HG03066 (cell line): ENCODE data around the gene WBP4.
"Not testable (repeated sequence)": the region's sequence is repeated elsewhere in the genome, so short reads cannot be mapped to it uniquely, and the experiment has no call there.

Experiments used
- ATAC-seq: cut with Tn5 transposase; IDR thresholded peaks from one replicate; pipeline ENCODE4 v1.9.1; 2021; ENCODE audit warnings: low read depth; ENCODE audit not compliant: unreplicated experiment

WBP4 gene

GRCh38 chr13:41077475-41077874 lies 16.2 kb downstream of the WBP4 start:
- no peak for ATAC-seq

GRCh38 chr13:41079725-41080124 lies 18.4 kb downstream of the WBP4 start:
- ATAC-seq = no peak

GRCh38 chr13:41085961-41086585 lies 24.8 kb downstream of the WBP4 start:
- no peak for ATAC-seq

- ATAC-seq = not testable (repeated sequence)
Observed at GRCh38 chr13:41095681-41096080, 34.4 kb downstream of the WBP4 start.

- no peak for ATAC-seq
Observed at GRCh38 chr13:41098761-41099160, 37.5 kb downstream of the WBP4 start.

GRCh38 chr13:41099986-41100385 lies 38.7 kb downstream of the WBP4 start:
- no peak for ATAC-seq

- no peak for ATAC-seq
Observed at GRCh38 chr13:41107104-41107571, 45.8 kb downstream of the WBP4 start.

GRCh38 chr13:41107584-41108014 lies 46.3 kb downstream of the WBP4 start:
- no peak for ATAC-seq

GRCh38 chr13:41111454-41111853 lies 50.1 kb downstream of the WBP4 start:
- no peak for ATAC-seq

GRCh38 chr13:41117869-41118268 lies 56.6 kb downstream of the WBP4 start:
- ATAC-seq = no peak

- ATAC-seq = no peak
Observed at GRCh38 chr13:41122838-41123237, 61.5 kb downstream of the WBP4 start.

- ATAC-seq = no peak
Observed at GRCh38 chr13:41127701-41128100, 66.4 kb downstream of the WBP4 start.

GRCh38 chr13:41130356-41130755 lies 69.0 kb downstream of the WBP4 start:
- no peak for ATAC-seq

GRCh38 chr13:41131189-41131588 lies 69.9 kb downstream of the WBP4 start:
- not testable (repeated sequence) for ATAC-seq

- peak; percentile 4 for ATAC-seq
Observed at GRCh38 chr13:41131660-41132511, 70.6 kb downstream of the WBP4 start.

- ATAC-seq = peak; percentile 96
Observed at GRCh38 chr13:41132512-41133152, 71.3 kb downstream of the WBP4 start, which contains the start of gene KBTBD6. KBTBD6 (minus strand) TSS chr13:41132802; CDS start chr13:41132511, 291 bp downstream.
